GM21737 (cell line): ENCODE data around the gene CCDC177.
"Not testable (repeated sequence)": the region's sequence is repeated elsewhere in the genome, so short reads cannot be mapped to it uniquely, and the experiment has no call there.

Experiments
- ATAC-seq: cut with Tn5 transposase; IDR thresholded peaks from one replicate; pipeline ENCODE4 v1.9.1; 2021; ENCODE audit warnings: mild to moderate bottlenecking, moderate library complexity; ENCODE audit not compliant: unreplicated experiment

Gene CCDC177

GRCh38 chr14:69600304-69600891 is 25.7 kb upstream of the CCDC177 start:
- ATAC-seq: no peak

GRCh38 chr14:69599431-69599830 is 24.8 kb upstream of the CCDC177 start:
- not testable (repeated sequence) for ATAC-seq

- ATAC-seq: no peak
Observed at GRCh38 chr14:69595336-69595735, 20.7 kb upstream of the CCDC177 start.

- ATAC-seq: no peak
Observed at GRCh38 chr14:69594846-69595245, 20.2 kb upstream of the CCDC177 start.

- ATAC-seq: no peak
Observed at GRCh38 chr14:69593018-69593677, 18.5 kb upstream of the CCDC177 start.

GRCh38 chr14:69591317-69591716 is 16.6 kb upstream of the CCDC177 start:
- ATAC-seq: no peak

GRCh38 chr14:69587389-69587788 is 12.7 kb upstream of the CCDC177 start:
- no peak for ATAC-seq

- ATAC-seq: no peak
Observed at GRCh38 chr14:69586404-69586803, 11.7 kb upstream of the CCDC177 start.

- no peak for ATAC-seq
Observed at GRCh38 chr14:69584389-69584788, 9.7 kb upstream of the CCDC177 start.

- no peak for ATAC-seq
Observed at GRCh38 chr14:69582829-69583228, 8.2 kb upstream of the CCDC177 start.

- ATAC-seq: no peak
Observed at GRCh38 chr14:69582212-69582611, 7.5 kb upstream of the CCDC177 start.

- no peak for ATAC-seq
Observed at GRCh38 chr14:69581316-69581935, 6.8 kb upstream of the CCDC177 start.

GRCh38 chr14:69580009-69580577 is 5.4 kb upstream of the CCDC177 start:
- no peak for ATAC-seq

- ATAC-seq: no peak
Observed at GRCh38 chr14:69579476-69579875, 4.8 kb upstream of the CCDC177 start.

GRCh38 chr14:69574954-69575295 is 254 bp upstream of the CCDC177 start:
- no peak for ATAC-seq

GRCh38 chr14:69573831-69574262 is 824 bp downstream of the CCDC177 start:
- ATAC-seq: no peak

- no peak for ATAC-seq
Observed at GRCh38 chr14:69573205-69573830, 1.4 kb downstream of the CCDC177 start.

- no peak for ATAC-seq
Observed at GRCh38 chr14:69572841-69573135, 1.9 kb downstream of the CCDC177 start.

- ATAC-seq: no peak
Observed at GRCh38 chr14:69572030-69572840, 2.4 kb downstream of the CCDC177 start.

GRCh38 chr14:69571449-69572029 is 3.1 kb downstream of the CCDC177 start:
- no peak for ATAC-seq
